ENCODE data around the gene NBAS. TPM values are rescaled to one million over a fixed set of nuclear protein-coding genes. Genes with fewer than 3 reads are reported as not detected.
"Not testable (repeated sequence)": the region's sequence is repeated elsewhere in the genome, so short reads cannot be mapped to it uniquely, and the experiment has no call there.

Gene NBAS
- total RNA-seq, 2 donors from 2014 or later: 38.9 to 48.6 TPM

GRCh38 chr2:15218423-15219086 lies 342.6 kb downstream of the NBAS start:
- no peak for ATAC-seq
- intact Hi-C loops (cut with DNase I): no loop called here
- no peak for DNase-seq

- intact Hi-C loops (cut with DNase I): no loop called here
- DNase-seq: no peak
- ATAC-seq: no peak
Measured at GRCh38 chr2:15212249-15212648, 348.9 kb downstream of the NBAS start.

- ATAC-seq; intact Hi-C loops (cut with DNase I): not testable (repeated sequence)
Measured at GRCh38 chr2:15210542-15210941, 350.6 kb downstream of the NBAS start.

GRCh38 chr2:15206419-15206818 lies 354.7 kb downstream of the NBAS start:
- DNase-seq: no peak
- intact Hi-C loops (cut with DNase I): no loop called here
- ATAC-seq: no peak

More at GRCh38 chr2:15210542-15210941, 350.6 kb downstream of the NBAS start:
- DNase-seq: not testable (repeated sequence)

GRCh38 chr2:15205562-15205961 lies 355.6 kb downstream of the NBAS start:
- intact Hi-C loops (cut with DNase I): no loop called here
- DNase-seq (no peak), ATAC-seq (no peak)

GRCh38 chr2:15201009-15201408 lies 360.1 kb downstream of the NBAS start:
- no peak for ATAC-seq
- intact Hi-C loops (cut with DNase I): no loop called here
- DNase-seq: no peak

GRCh38 chr2:15200581-15200980 lies 360.6 kb downstream of the NBAS start:
- ATAC-seq (no peak), DNase-seq (no peak)
- intact Hi-C loops (cut with DNase I): no loop called here

GRCh38 chr2:15198051-15198450 lies 363.1 kb downstream of the NBAS start:
- DNase-seq: no peak
- intact Hi-C loops (cut with DNase I): no loop called here
- no peak for ATAC-seq

GRCh38 chr2:15195813-15196212 lies 365.3 kb downstream of the NBAS start:
- DNase-seq: no peak
- ATAC-seq: no peak
- intact Hi-C loops (cut with DNase I): no loop called here

- ATAC-seq (no peak), DNase-seq (no peak)
- intact Hi-C loops (cut with DNase I): no loop called here
Measured at GRCh38 chr2:15191789-15192188, 369.3 kb downstream of the NBAS start.

GRCh38 chr2:15189216-15189615 lies 371.9 kb downstream of the NBAS start:
- intact Hi-C loops (cut with DNase I): no loop called here

GRCh38 chr2:15187702-15188101 lies 373.4 kb downstream of the NBAS start:
- ATAC-seq (no peak), DNase-seq (no peak)
- intact Hi-C loops (cut with DNase I): no loop called here

More at GRCh38 chr2:15189216-15189615, 371.9 kb downstream of the NBAS start:
- DNase-seq (no peak), ATAC-seq (no peak)

GRCh38 chr2:15186118-15186517 lies 375.0 kb downstream of the NBAS start:
- ATAC-seq (no peak), DNase-seq (no peak)
- intact Hi-C loops (cut with DNase I): no loop called here

GRCh38 chr2:15184491-15184890 lies 376.6 kb downstream of the NBAS start:
- intact Hi-C loops (cut with DNase I): no loop called here
- ATAC-seq (no peak), DNase-seq (no peak)

- DNase-seq (no peak), ATAC-seq (no peak)
- intact Hi-C loops (cut with DNase I): no loop called here
Measured at GRCh38 chr2:15182275-15182674, 378.9 kb downstream of the NBAS start.

- ATAC-seq (no peak), DNase-seq (no peak)
- intact Hi-C loops (cut with DNase I): no loop called here
Measured at GRCh38 chr2:15181092-15181745, 379.9 kb downstream of the NBAS start.

GRCh38 chr2:15180379-15180778 lies 380.8 kb downstream of the NBAS start:
- DNase-seq (no peak), ATAC-seq (no peak)
- intact Hi-C loops (cut with DNase I): no loop called here

- no peak for ATAC-seq
- DNase-seq: no peak
- intact Hi-C loops (cut with DNase I): no loop called here
Measured at GRCh38 chr2:15178946-15179345, 382.2 kb downstream of the NBAS start.

GRCh38 chr2:15177103-15177502 lies 384.0 kb downstream of the NBAS start:
- no peak for DNase-seq
- peak in 1 of 2 donors; percentile 19 for ATAC-seq
- intact Hi-C loops (cut with DNase I): no loop called here

GRCh38 chr2:15176604-15177003 lies 384.5 kb downstream of the NBAS start:
- intact Hi-C loops (cut with DNase I): no loop called here
- no peak for ATAC-seq
- DNase-seq: no peak

- no peak for ATAC-seq
- intact Hi-C loops (cut with DNase I): no loop called here
- DNase-seq: no peak
Measured at GRCh38 chr2:15174567-15174966, 386.6 kb downstream of the NBAS start.

All from left cardiac atrium (tissue), 4 donors.